Glomerular visceral epithelial cell (primary cell): Measurements from ENCODE around the gene SPZ1.
"Not testable (repeated sequence)": the region's sequence is repeated elsewhere in the genome, so short reads cannot be mapped to it uniquely, and the experiment has no call there.

ENCODE experiments used
- DNase-seq: peaks from one replicate; pipeline ENCODE4 v3.0.0-alpha.2; 2016; ENCODE audit errors: extremely low spot score

Gene SPZ1

GRCh38 chr5:80337379-80337778, 17.6 kb downstream of the SPZ1 start:
- DNase-seq = no peak

- no peak for DNase-seq
Measured at GRCh38 chr5:80339116-80339515, 19.3 kb downstream of the SPZ1 start.

- DNase-seq = no peak
Measured at GRCh38 chr5:80341016-80341775, 21.4 kb downstream of the SPZ1 start.

- no peak for DNase-seq
Measured at GRCh38 chr5:80343067-80343466, 23.3 kb downstream of the SPZ1 start.

GRCh38 chr5:80346055-80346454, 26.3 kb downstream of the SPZ1 start:
- DNase-seq = peak; percentile 40

GRCh38 chr5:80348171-80348570, 28.4 kb downstream of the SPZ1 start:
- no peak for DNase-seq

- DNase-seq = not testable (repeated sequence)
Measured at GRCh38 chr5:80351019-80351418, 31.2 kb downstream of the SPZ1 start.

- DNase-seq = no peak
Measured at GRCh38 chr5:80355686-80356085, 35.9 kb downstream of the SPZ1 start.

GRCh38 chr5:80357671-80358070, 37.9 kb downstream of the SPZ1 start:
- no peak for DNase-seq

- no peak for DNase-seq
Measured at GRCh38 chr5:80360914-80361444, 41.2 kb downstream of the SPZ1 start.

GRCh38 chr5:80364892-80365291, 45.1 kb downstream of the SPZ1 start:
- no peak for DNase-seq

- no peak for DNase-seq
Measured at GRCh38 chr5:80368661-80369480, 49.1 kb downstream of the SPZ1 start.

- DNase-seq = no peak
Measured at GRCh38 chr5:80369521-80369920, 49.7 kb downstream of the SPZ1 start.

GRCh38 chr5:80370390-80370789, 50.6 kb downstream of the SPZ1 start:
- no peak for DNase-seq
